Vagina (tissue), 2 donors: ENCODE results near the gene IL33.

ENCODE experiments used
- CTCF ChIP-seq, 3 experiments: fragments of 450-650 bp in 2 of 3; fragments of 200-600 bp in 1 of 3; sonication (generic) in 1 of 3; IDR thresholded peaks; one replicate each; pipeline ENCODE4 v1.5.1; 2017 to 2019; ENCODE audit warnings: antibody characterized with exemption in 3 of 3, mild to moderate bottlenecking in 2 of 3, moderate library complexity in 2 of 3
- POLR2AphosphoS5 ChIP-seq, 2 donors: sonication (generic); formaldehyde crosslinking; IDR thresholded peaks; one replicate each; pipeline ENCODE4 v1.9.0; 2017; ENCODE audit warnings: antibody characterized with exemption in 2 of 2, mild to moderate bottlenecking in 2 of 2, low read depth in 1 of 2; ENCODE audit not compliant: insufficient read depth in 1 of 2

- TF ChIP-seq CTCF (IDR thresholded peaks at IDR 0.05) (no peak), POLR2AphosphoS5 (IDR thresholded peaks at IDR 0.05; ENCODE audit: insufficient read depth in 1 of 2, low read depth in 1 of 2) (no peak)
Measured at GRCh38 chr9:6234014-6234413, 18.4 kb downstream of the IL33 start.
